Measurements from ENCODE around the gene ACTL7A.

- TF ChIP-seq POLR2A (IDR thresholded peaks at IDR 0.05) (no peak), CTCF (IDR thresholded peaks at IDR 0.05) (no peak)
These were observed 3.0 kb downstream of the ACTL7A start for GRCh38 chr9:108865037-108865436.
